ENCODE measurements around the gene ANAPC16.
"Not testable (repeated sequence)": the region's sequence is repeated elsewhere in the genome, so short reads cannot be mapped to it uniquely, and the experiment has no call there.

The ANAPC16 gene

GRCh38 chr10:72211832-72212231 lies 4.0 kb upstream of the ANAPC16 start:
- not testable (repeated sequence) for DNase-seq (ENCODE audit: low read depth, low spot score)

- DNase-seq (ENCODE audit: low read depth, low spot score): no peak
Measured at GRCh38 chr10:72218325-72218724, 2.5 kb downstream of the ANAPC16 start.

GRCh38 chr10:72218726-72219125 lies 2.9 kb downstream of the ANAPC16 start:
- DNase-seq (ENCODE audit: low read depth, low spot score): no peak

- no peak for DNase-seq (ENCODE audit: low read depth, low spot score)
Measured at GRCh38 chr10:72219235-72219814, 3.5 kb downstream of the ANAPC16 start.

- no peak for DNase-seq (ENCODE audit: low read depth, low spot score)
Measured at GRCh38 chr10:72220637-72221036, 4.8 kb downstream of the ANAPC16 start.

- no peak for DNase-seq (ENCODE audit: low read depth, low spot score)
Measured at GRCh38 chr10:72221278-72221677, 5.5 kb downstream of the ANAPC16 start.

GRCh38 chr10:72223743-72224101 lies 7.9 kb downstream of the ANAPC16 start:
- DNase-seq (ENCODE audit: low read depth, low spot score): no peak

- not testable (repeated sequence) for DNase-seq (ENCODE audit: low read depth, low spot score)
Measured at GRCh38 chr10:72224191-72224590, 8.4 kb downstream of the ANAPC16 start.

- no peak for DNase-seq (ENCODE audit: low read depth, low spot score)
Measured at GRCh38 chr10:72226418-72227027, 10.7 kb downstream of the ANAPC16 start.

- no peak for DNase-seq (ENCODE audit: low read depth, low spot score)
Measured at GRCh38 chr10:72227826-72228225, 12.0 kb downstream of the ANAPC16 start.

- DNase-seq (ENCODE audit: low read depth, low spot score): no peak
Measured at GRCh38 chr10:72228318-72228751, 12.5 kb downstream of the ANAPC16 start.

GRCh38 chr10:72229261-72230251 lies 13.7 kb downstream of the ANAPC16 start:
- DNase-seq (ENCODE audit: low read depth, low spot score): no peak

- no peak for DNase-seq (ENCODE audit: low read depth, low spot score)
Measured at GRCh38 chr10:72233621-72234020, 17.8 kb downstream of the ANAPC16 start.

- DNase-seq (ENCODE audit: low read depth, low spot score): no peak
Measured at GRCh38 chr10:72234560-72235095, 18.8 kb downstream of the ANAPC16 start.

GRCh38 chr10:72235544-72236279 lies 19.9 kb downstream of the ANAPC16 start:
- DNase-seq (ENCODE audit: low read depth, low spot score): no peak

GRCh38 chr10:72238392-72239175 lies 22.8 kb downstream of the ANAPC16 start:
- no peak for DNase-seq (ENCODE audit: low read depth, low spot score)

GRCh38 chr10:72239409-72239808 lies 23.6 kb downstream of the ANAPC16 start:
- no peak for DNase-seq (ENCODE audit: low read depth, low spot score)

GRCh38 chr10:72240371-72240770 lies 24.6 kb downstream of the ANAPC16 start:
- DNase-seq (ENCODE audit: low read depth, low spot score): no peak

GRCh38 chr10:72241691-72242252 lies 26.0 kb downstream of the ANAPC16 start:
- DNase-seq (ENCODE audit: low read depth, low spot score): no peak

GRCh38 chr10:72242675-72243074 lies 26.9 kb downstream of the ANAPC16 start:
- DNase-seq (ENCODE audit: low read depth, low spot score): no peak
